ENCODE data around the gene MEP1B.

MEP1B gene

DNA sequence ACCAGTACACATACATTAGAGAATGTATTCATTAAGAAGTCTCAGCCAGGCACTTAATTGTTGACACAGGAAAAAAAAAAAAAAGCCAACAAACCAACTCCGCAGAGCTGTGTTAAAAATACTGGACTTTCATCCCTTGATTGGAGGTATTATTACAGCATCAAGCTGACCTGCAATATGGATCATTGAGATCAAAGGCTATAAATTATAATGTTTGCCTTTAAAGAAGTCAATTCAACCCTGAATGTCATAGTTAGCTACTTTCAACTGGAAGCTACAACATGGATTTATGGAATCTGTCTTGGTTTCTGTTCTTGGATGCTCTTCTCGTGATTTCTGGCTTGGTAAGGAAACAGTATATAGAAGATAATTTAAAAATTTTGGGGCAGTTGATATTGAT lies at the start of gene MEP1B:
MEP1B (plus strand) TSS at position 250 of the 400 bp plus-strand sequence; CDS start at position 282, 32 bp downstream.
- H3K36me3 ChIP-seq (ENCODE audit: control insufficient read depth, low read length) = no peaks in the 10 kb centered on the region
- TF ChIP-seq EZH2phosphoT487 (IDR thresholded peaks at IDR 0.05; ENCODE audit: borderline replicate concordance, low read length) = no peak
- TF ChIP-seq, protein P1, sequence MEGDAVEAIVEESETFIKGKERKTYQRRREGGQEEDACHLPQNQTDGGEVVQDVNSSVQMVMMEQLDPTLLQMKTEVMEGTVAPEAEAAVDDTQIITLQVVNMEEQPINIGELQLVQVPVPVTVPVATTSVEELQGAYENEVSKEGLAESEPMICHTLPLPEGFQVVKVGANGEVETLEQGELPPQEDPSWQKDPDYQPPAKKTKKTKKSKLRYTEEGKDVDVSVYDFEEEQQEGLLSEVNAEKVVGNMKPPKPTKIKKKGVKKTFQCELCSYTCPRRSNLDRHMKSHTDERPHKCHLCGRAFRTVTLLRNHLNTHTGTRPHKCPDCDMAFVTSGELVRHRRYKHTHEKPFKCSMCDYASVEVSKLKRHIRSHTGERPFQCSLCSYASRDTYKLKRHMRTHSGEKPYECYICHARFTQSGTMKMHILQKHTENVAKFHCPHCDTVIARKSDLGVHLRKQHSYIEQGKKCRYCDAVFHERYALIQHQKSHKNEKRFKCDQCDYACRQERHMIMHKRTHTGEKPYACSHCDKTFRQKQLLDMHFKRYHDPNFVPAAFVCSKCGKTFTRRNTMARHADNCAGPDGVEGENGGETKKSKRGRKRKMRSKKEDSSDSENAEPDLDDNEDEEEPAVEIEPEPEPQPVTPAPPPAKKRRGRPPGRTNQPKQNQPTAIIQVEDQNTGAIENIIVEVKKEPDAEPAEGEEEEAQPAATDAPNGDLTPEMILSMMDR (IDR thresholded peaks at IDR 0.05; ENCODE audit: low read depth, low read length, poor library complexity, severe bottlenecking) = no peak
- H3K79me2 ChIP-seq (ENCODE audit: control insufficient read depth, low read length) = no peaks in the 10 kb centered on the region
- no peaks in the 10 kb centered on the region for H3K9me3 ChIP-seq (ENCODE audit: control insufficient read depth, insufficient read depth, low read length)
- no peaks in the 10 kb centered on the region for H3K4me1 ChIP-seq (ENCODE audit: control insufficient read depth, low read length)
- H3K4me2 ChIP-seq (ENCODE audit: low read length) = no peak within 1 kb of the TSS
- H4K20me1 ChIP-seq (ENCODE audit: control insufficient read depth, insufficient read depth, low read depth, low read length) = no peaks in the 10 kb centered on the region
- H3K27me3 ChIP-seq (ENCODE audit: control insufficient read depth, low read length) = peaks cover 4% of the 10 kb centered on the region; the same call in 1 of the 2 replicates
- no peaks in the 10 kb centered on the region for H3K9me2 ChIP-seq (replicated peaks; ENCODE audit: control insufficient read depth, low read length)
- no peaks in the 10 kb centered on the region for H3F3A ChIP-seq (ENCODE audit: control insufficient read depth, insufficient read depth)
- H3K27ac ChIP-seq (ENCODE audit: low read depth, low read length) = no peak within 1 kb of the TSS
- H3K4me3 ChIP-seq (ENCODE audit: low read length) = no peak within 1 kb of the TSS

DNA sequence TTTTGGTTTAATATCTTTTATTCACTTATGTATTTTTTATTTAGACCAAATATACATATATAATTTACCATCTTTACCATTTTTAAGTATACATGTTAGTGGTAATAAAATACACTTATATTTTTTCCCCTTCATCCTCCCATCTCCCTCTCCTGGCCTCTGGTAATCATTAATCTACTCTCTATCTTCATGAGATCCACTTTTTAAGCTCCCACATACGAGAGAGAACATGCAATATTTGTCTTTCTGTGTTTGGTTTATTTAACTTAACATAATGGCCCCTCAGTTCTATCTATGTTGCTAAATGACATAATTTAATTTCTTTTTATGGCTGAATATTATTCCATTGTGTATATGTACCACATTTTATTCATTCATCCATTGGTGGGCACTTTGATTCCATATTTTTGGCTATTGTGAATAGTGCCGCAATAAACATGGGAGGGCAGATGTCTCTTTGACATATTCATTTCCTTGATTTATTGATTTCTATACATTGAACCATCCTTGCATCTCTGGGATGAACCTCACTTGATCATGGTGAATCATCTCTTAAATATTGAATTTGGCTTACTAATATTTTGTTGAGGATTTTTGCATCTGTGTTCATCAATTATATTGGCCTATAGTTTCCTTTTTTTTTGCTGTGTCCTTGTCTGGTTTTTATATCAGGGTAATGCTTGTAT lies 41.5 kb upstream of the MEP1B start:
- Histone ChIP-seq H3K79me2 (ENCODE audit: control insufficient read depth, low read length) (no peaks in the 10 kb centered on the region), H3K27ac (ENCODE audit: low read depth, low read length) (no peak overlapping the region), H4K20me1 (ENCODE audit: control insufficient read depth, insufficient read depth, low read depth, low read length) (no peaks in the 10 kb centered on the region), H3K4me3 (ENCODE audit: low read length) (no peak overlapping the region), H3F3A (ENCODE audit: control insufficient read depth, insufficient read depth) (no peaks in the 10 kb centered on the region), H3K9me2 (replicated peaks; ENCODE audit: control insufficient read depth, low read length) (no peaks in the 10 kb centered on the region), H3K4me2 (ENCODE audit: low read length) (no peak overlapping the region), H3K4me1 (ENCODE audit: control insufficient read depth, low read length) (no peaks in the 10 kb centered on the region), H3K27me3 (ENCODE audit: control insufficient read depth, low read length) (0 out of 2 replicates have a peak, but pooled peaks cover 3% of the 10 kb centered on the region), H3K36me3 (ENCODE audit: control insufficient read depth, low read length) (no peaks in the 10 kb centered on the region), H3K9me3 (ENCODE audit: control insufficient read depth, insufficient read depth, low read length) (peaks cover 3% of the 10 kb centered on the region; the same call in 1 of the 2 replicates)
- TF ChIP-seq, protein P1 (IDR thresholded peaks at IDR 0.05; ENCODE audit: low read depth, low read length, poor library complexity, severe bottlenecking) = no peak
- no peak for TF ChIP-seq EZH2phosphoT487 (IDR thresholded peaks at IDR 0.05; ENCODE audit: borderline replicate concordance, low read length)

DNA sequence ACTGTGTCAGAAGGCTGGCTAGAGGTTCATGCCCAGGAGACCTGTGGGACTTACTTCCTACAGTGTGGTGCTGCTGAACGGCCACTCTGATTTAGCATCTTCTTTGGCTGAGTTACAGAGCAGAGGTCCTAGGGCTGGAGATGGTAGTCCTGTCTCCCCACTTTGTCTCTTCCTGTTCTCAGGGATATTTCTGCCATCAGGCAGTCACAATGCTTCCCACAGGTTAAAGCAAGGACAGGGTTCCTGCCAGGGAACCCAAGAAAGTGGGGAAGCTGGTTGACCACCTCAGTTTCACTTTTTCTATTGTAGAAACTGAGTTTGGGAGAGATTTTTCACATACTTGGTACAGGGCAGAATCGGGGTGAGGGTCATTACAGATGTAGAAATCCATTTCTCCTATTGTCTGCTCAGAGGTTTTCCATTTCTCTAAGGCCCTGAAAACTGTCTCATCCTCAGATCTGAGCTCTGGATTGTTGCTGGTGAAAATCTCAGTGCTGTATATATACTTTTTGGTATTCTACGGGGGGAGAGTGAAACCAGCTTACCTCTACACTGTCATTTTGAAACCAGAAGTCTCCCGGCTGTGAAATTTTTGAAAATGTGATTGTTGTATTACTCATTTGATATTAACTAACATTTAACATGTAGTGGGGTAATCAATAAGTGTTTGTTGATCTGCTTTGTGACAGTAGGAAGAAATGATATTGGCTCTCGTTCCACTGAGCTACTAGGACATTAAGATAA lies 37.0 kb upstream of the MEP1B start:
- no peak overlapping the region for H3K4me3 ChIP-seq (ENCODE audit: low read length)
- no peak for TF ChIP-seq EZH2phosphoT487 (IDR thresholded peaks at IDR 0.05; ENCODE audit: borderline replicate concordance, low read length)
- TF ChIP-seq, protein P1 (IDR thresholded peaks at IDR 0.05; ENCODE audit: low read depth, low read length, poor library complexity, severe bottlenecking) = no peak
- H3K9me2 ChIP-seq (replicated peaks; ENCODE audit: control insufficient read depth, low read length) = no peaks in the 10 kb centered on the region
- 0 out of 2 replicates have a peak, but pooled peaks cover 3% of the 10 kb centered on the region for H3K27me3 ChIP-seq (ENCODE audit: control insufficient read depth, low read length)
- H3K4me2 ChIP-seq (ENCODE audit: low read length) = no peak overlapping the region
- H3K4me1 ChIP-seq (ENCODE audit: control insufficient read depth, low read length) = 0 out of 2 replicates have a peak, but pooled peaks cover 2% of the 10 kb centered on the region
- H3K36me3 ChIP-seq (ENCODE audit: control insufficient read depth, low read length) = no peaks in the 10 kb centered on the region
- H4K20me1 ChIP-seq (ENCODE audit: control insufficient read depth, insufficient read depth, low read depth, low read length) = no peaks in the 10 kb centered on the region
- no peaks in the 10 kb centered on the region for H3K79me2 ChIP-seq (ENCODE audit: control insufficient read depth, low read length)
- H3K9me3 ChIP-seq (ENCODE audit: control insufficient read depth, insufficient read depth, low read length) = peaks cover 3% of the 10 kb centered on the region; the same call in 1 of the 2 replicates
- no peak overlapping the region for H3K27ac ChIP-seq (ENCODE audit: low read depth, low read length)
- no peaks in the 10 kb centered on the region for H3F3A ChIP-seq (ENCODE audit: control insufficient read depth, insufficient read depth)

All from DOHH2 (cell line).